Cardiac ventricle fibroblast (primary cell): ENCODE results near the gene IAH1. TPM values are rescaled to one million over a fixed set of nuclear protein-coding genes. Genes with fewer than 3 reads are reported as not detected.

Source experiments
- total RNA-seq: library from RNA; depleted of rRNA; stranded (reverse); fragments of >200 nt; gene quantifications from 2 replicates; pipeline ENCODE4 v1.2.3, GENCODE V29; 2015

Gene IAH1, protein sequence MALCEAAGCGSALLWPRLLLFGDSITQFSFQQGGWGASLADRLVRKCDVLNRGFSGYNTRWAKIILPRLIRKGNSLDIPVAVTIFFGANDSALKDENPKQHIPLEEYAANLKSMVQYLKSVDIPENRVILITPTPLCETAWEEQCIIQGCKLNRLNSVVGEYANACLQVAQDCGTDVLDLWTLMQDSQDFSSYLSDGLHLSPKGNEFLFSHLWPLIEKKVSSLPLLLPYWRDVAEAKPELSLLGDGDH
- 60.7 and 62.1 TPM in 2 replicates for total RNA-seq

DNA sequence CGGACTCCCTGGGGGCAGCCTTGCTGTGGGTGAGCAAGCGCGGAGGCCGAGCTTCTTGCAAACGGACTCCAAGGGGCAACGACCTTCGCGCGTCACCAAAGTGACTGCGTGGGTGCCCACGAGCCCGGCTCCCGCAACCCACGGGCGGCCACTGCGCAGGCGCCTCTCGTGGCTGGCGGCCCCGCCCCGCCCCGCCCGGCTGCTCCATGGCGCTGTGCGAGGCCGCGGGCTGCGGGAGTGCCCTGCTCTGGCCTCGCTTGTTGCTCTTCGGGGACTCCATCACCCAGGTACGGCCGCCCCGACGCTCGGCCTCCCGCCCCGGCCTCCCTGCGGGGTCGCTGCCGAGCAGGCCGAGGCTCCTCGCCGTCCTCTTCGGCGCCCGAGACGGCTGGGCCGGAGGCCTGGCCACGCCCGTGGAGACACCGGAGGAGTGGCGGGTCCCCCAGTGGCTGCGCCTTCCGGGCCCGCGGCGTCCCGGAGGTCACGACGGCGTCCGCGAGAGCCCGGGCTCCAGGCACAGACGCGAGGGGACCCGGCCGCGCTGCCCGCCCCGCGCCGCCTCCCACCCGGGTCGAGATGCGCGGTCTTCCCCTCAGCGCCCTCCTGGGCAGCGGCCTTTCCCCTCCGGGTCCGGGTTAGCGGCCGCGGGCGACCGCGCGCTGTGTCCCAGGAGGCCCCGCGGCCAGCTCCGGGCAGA, at the start of gene IAH1:
Gene IAH1 (plus strand): TSS at position 191 of the 697 bp plus-strand sequence. CDS start 16 bp downstream, at position 207.

Other genes with a start within 250 kb of the IAH1 start
- 31.9 and 43.3 TPM in 2 replicates for gene ITGB1BP1, start 51.0 kb upstream of the IAH1 start, total RNA-seq
- gene CPSF3, start 50.9 kb upstream of the IAH1 start, total RNA-seq, result 21.6 and 43.9 TPM in 2 replicates
- gene ADAM17, start 81.3 kb downstream of the IAH1 start, total RNA-seq, result 25.7 and 37.0 TPM in 2 replicates
- 183 and 194 TPM in 2 replicates for gene YWHAQ, start 156.4 kb downstream of the IAH1 start, total RNA-seq